H1 (cell line): ENCODE measurements around the gene FGF14. TPM values are rescaled to one million over a fixed set of nuclear protein-coding genes. Genes with fewer than 3 reads are reported as not detected.

Experiments
- CTCF ChIA-PET: fragments of 300-600 bp; sonication (Branson Sonifier 250); formaldehyde crosslinking; loops from one replicate; lab custom pipeline; 2021; ENCODE audit not compliant: partially characterized antibody; lab: Charles Lee
- POLR2A ChIA-PET: fragments of 300-600 bp; sonication (Branson Sonifier 250); formaldehyde crosslinking; loops from one replicate; lab custom pipeline; 2021; ENCODE audit warnings: inconsistent platforms; ENCODE audit not compliant: partially characterized antibody; lab: Charles Lee
- DNase-seq, 2 experiments: peaks; one replicate each; pipeline versions ENCODE4 v3.0.0 to v3.0.0-alpha.2; 2010 to 2022; ENCODE audit warnings: low spot score in 2 of 2, low read depth in 1 of 2, mixed read lengths in 1 of 2
- FAIRE-seq: peaks from 2 replicates; lab custom pipeline; 2011; peaks lifted over from hg19 to GRCh38; lab: Jason Lieb, UNC
- H2AFZ ChIP-seq: 2 replicates; pipeline ENCODE4 v1.8.1; 2012; ENCODE audit warnings: low read length, inconsistent platforms
- H2AK5ac ChIP-seq: 2 replicates; pipeline ENCODE4 v1.6.1; 2013; ENCODE audit warnings: low read depth, low read length
- H2BK120ac ChIP-seq: replicated peaks from 2 replicates; pipeline ENCODE3; 2013; ENCODE audit warnings: low read depth, low read length, inconsistent platforms
- H2BK12ac ChIP-seq: 2 replicates; pipeline ENCODE4 v1.6.1; 2013; ENCODE audit warnings: low read depth, low read length
- H2BK15ac ChIP-seq: 2 replicates; pipeline ENCODE4 v1.6.1; 2013; ENCODE audit warnings: low read length
- H2BK20ac ChIP-seq: 2 replicates; pipeline ENCODE4 v1.6.1; 2013; ENCODE audit warnings: low read length
- H2BK5ac ChIP-seq: 2 replicates; pipeline ENCODE4 v1.6.1; 2013; ENCODE audit warnings: low read depth, low read length
- H3K14ac ChIP-seq: 2 replicates; pipeline ENCODE4 v1.6.1; 2013; ENCODE audit warnings: inconsistent platforms; ENCODE audit not compliant: insufficient read length
- H3K18ac ChIP-seq: 2 replicates; pipeline ENCODE4 v1.6.1; 2013; ENCODE audit warnings: low read length; ENCODE audit errors: extremely low read depth
- H3K23ac ChIP-seq: 2 replicates; pipeline ENCODE4 v1.6.1; 2013; ENCODE audit warnings: inconsistent platforms; ENCODE audit not compliant: insufficient read length
- H3K23me2 ChIP-seq: 2 replicates; pipeline ENCODE4 v1.6.1; 2013; ENCODE audit warnings: low read depth, low read length
- H3K27ac ChIP-seq: 2 replicates; pipeline ENCODE4 v1.6.1; 2011; ENCODE audit warnings: low read depth, low read length, inconsistent platforms
- H3K27me3 ChIP-seq, 4 experiments: replicated peaks in 1 of 4; 1 replicate in 1 of 4; 2 replicates in 3 of 4; pipeline versions ENCODE4 v1.6.1 to v1.8.1; 2011 to 2013; ENCODE audit warnings: low read length in 3 of 4, mild to moderate bottlenecking in 3 of 4, inconsistent platforms in 2 of 4, mixed read lengths in 2 of 4, moderate library complexity in 1 of 4; ENCODE audit not compliant: control insufficient read depth in 3 of 4, insufficient read depth in 3 of 4; ENCODE audit errors: extremely low read depth in 1 of 4
- H3K36me3 ChIP-seq, 4 experiments: 2 replicates each; pipeline versions ENCODE4 v1.6.1 to v1.8.1; 2011 to 2013; ENCODE audit warnings: mild to moderate bottlenecking in 4 of 4, low read length in 3 of 4, moderate library complexity in 2 of 4, control low read depth in 1 of 4, inconsistent platforms in 1 of 4; ENCODE audit not compliant: insufficient read depth in 4 of 4, control insufficient read depth in 2 of 4
- H3K4ac ChIP-seq: replicated peaks from 2 replicates; pipeline ENCODE3; 2013; ENCODE audit warnings: low read length, low read depth, mixed read lengths, inconsistent platforms; ENCODE audit not compliant: insufficient read length
- H3K4me1 ChIP-seq, 4 experiments: replicated peaks in 1 of 4; 1 replicate in 1 of 4; 2 replicates in 3 of 4; pipeline versions ENCODE4 v1.6.1 to v1.8.1; 2011 to 2013; ENCODE audit warnings: low read length in 3 of 4, inconsistent platforms in 2 of 4, mixed read lengths in 1 of 4; ENCODE audit not compliant: insufficient read depth in 4 of 4, control insufficient read depth in 3 of 4
- H3K4me2 ChIP-seq, 2 experiments: 2 replicates each; pipeline versions ENCODE4 v1.6.1 to v1.8.1; 2011 to 2013; ENCODE audit warnings: low read depth in 2 of 2, low read length in 2 of 2, control low read depth in 1 of 2, inconsistent platforms in 1 of 2, mild to moderate bottlenecking in 1 of 2; ENCODE audit not compliant: insufficient read depth in 1 of 2
- H3K4me3 ChIP-seq, 4 experiments: fragments of 200-600, 300-600 bp in 1 of 4; sonication (generic), shearing (Covaris generic), sonication (Bioruptor Twin) in 1 of 4; 2 replicates each; pipeline versions ENCODE4 v1.5.1 to v1.8.1; 2011 to 2016; ENCODE audit warnings: low read length in 4 of 4, low read depth in 3 of 4, control low read depth in 2 of 4, inconsistent platforms in 2 of 4, mild to moderate bottlenecking in 2 of 4, mixed read lengths in 1 of 4, moderate library complexity in 1 of 4; ENCODE audit not compliant: insufficient read depth in 2 of 4; ENCODE audit errors: extremely low read depth in 1 of 4
- H3K56ac ChIP-seq: replicated peaks from 2 replicates; pipeline ENCODE3; 2013; ENCODE audit warnings: low read depth, mild to moderate bottlenecking, mixed read lengths, low read length, inconsistent platforms; ENCODE audit not compliant: insufficient read length
- H3K79me1 ChIP-seq: 2 replicates; pipeline ENCODE4 v1.6.1; 2013; ENCODE audit warnings: low read depth, low read length, control low read depth
- H3K79me2 ChIP-seq, 2 experiments: 2 replicates each; pipeline versions ENCODE4 v1.6.1 to v1.8.1; 2012 to 2013; ENCODE audit warnings: low read length in 2 of 2, mild to moderate bottlenecking in 2 of 2, inconsistent platforms in 1 of 2; ENCODE audit not compliant: insufficient read depth in 2 of 2, control insufficient read depth in 1 of 2
- H3K9ac ChIP-seq, 4 experiments: replicated peaks in 1 of 4; 1 replicate in 1 of 4; 2 replicates in 3 of 4; pipeline versions ENCODE4 v1.6.1 to v1.8.1; 2011 to 2013; ENCODE audit warnings: low read depth in 3 of 4, low read length in 3 of 4, control low read depth in 2 of 4, mild to moderate bottlenecking in 2 of 4, moderate library complexity in 2 of 4, inconsistent platforms in 1 of 4; ENCODE audit errors: extremely low read depth in 1 of 4
- H3K9me3 ChIP-seq, 2 experiments: 2 replicates each; pipeline versions ENCODE4 v1.6.1 to v1.8.1; 2012 to 2013; ENCODE audit warnings: mild to moderate bottlenecking in 2 of 2, moderate library complexity in 2 of 2, control low read depth in 1 of 2, inconsistent platforms in 1 of 2, low read depth in 1 of 2, low read length in 1 of 2, mixed read lengths in 1 of 2; ENCODE audit not compliant: insufficient read depth in 2 of 2
- H4K20me1 ChIP-seq, 2 experiments: replicated peaks in 1 of 2; 2 replicates each; pipeline versions ENCODE3 to v1.8.1; 2011 to 2013; ENCODE audit warnings: inconsistent platforms in 2 of 2, low read length in 2 of 2, mild to moderate bottlenecking in 1 of 2; ENCODE audit not compliant: insufficient read depth in 2 of 2, control insufficient read depth in 1 of 2
- H4K5ac ChIP-seq: 2 replicates; pipeline ENCODE4 v1.6.1; 2013; ENCODE audit warnings: low read length, low read depth, mixed read lengths, inconsistent platforms; ENCODE audit not compliant: insufficient read length
- H4K8ac ChIP-seq: 2 replicates; pipeline ENCODE4 v1.8.0; 2013; ENCODE audit warnings: mild to moderate bottlenecking, moderate library complexity, low read length, inconsistent platforms; ENCODE audit not compliant: insufficient read depth; ENCODE audit errors: extremely low read depth
- H4K91ac ChIP-seq: replicated peaks from 2 replicates; pipeline ENCODE3; 2013; ENCODE audit warnings: low read length, mixed read lengths, inconsistent platforms; ENCODE audit not compliant: insufficient read length
- ASH2L ChIP-seq: fragments of 200-600, 300-600 bp; sonication (generic); IDR thresholded peaks from one replicate; pipeline ENCODE4 v1.7.1; 2017; ENCODE audit warnings: low read length
- CHD1 ChIP-seq: IDR thresholded peaks from 2 replicates; pipeline ENCODE4 v1.6.1; 2012; ENCODE audit warnings: low read depth, low read length, improper control_type of control experiment
- CTBP2 ChIP-seq: IDR thresholded peaks from 2 replicates; pipeline ENCODE4 v1.7.0; 2011; ENCODE audit warnings: borderline replicate concordance, mild to moderate bottlenecking, moderate library complexity, mixed read lengths, low read length; ENCODE audit not compliant: insufficient read depth, insufficient read length
- JUND ChIP-seq: IDR thresholded peaks from 2 replicates; pipeline ENCODE4 v1.6.1; 2011; ENCODE audit warnings: mild to moderate bottlenecking, improper control_type of control experiment, low read length
- PHF8 ChIP-seq: fragments of 200-600 bp; sonication (generic); conservative IDR thresholded peaks from 2 replicates; pipeline ENCODE4 v1.7.1; 2012; ENCODE audit warnings: low read depth, mild to moderate bottlenecking, inconsistent platforms, low read length, moderate library complexity
- POLR2A ChIP-seq, 2 experiments: IDR thresholded peaks; 1 replicate in 1 of 2; 2 replicates in 1 of 2; pipeline ENCODE4 v1.6.1; 2011; ENCODE audit warnings: low read depth in 2 of 2, low read length in 2 of 2, mild to moderate bottlenecking in 2 of 2; ENCODE audit errors: control extremely low read depth in 1 of 2
- SP2 ChIP-seq: IDR thresholded peaks from 2 replicates; pipeline ENCODE4 v1.6.1; 2012; ENCODE audit warnings: mild to moderate bottlenecking, low read length, inconsistent platforms
- TCF12 ChIP-seq: IDR thresholded peaks from 2 replicates; pipeline ENCODE4 v1.6.1; 2011; ENCODE audit warnings: low read depth, mild to moderate bottlenecking, low read length
- ZNF274 ChIP-seq: IDR thresholded peaks from 2 replicates; pipeline ENCODE4 v1.7.0; 2012; ENCODE audit warnings: low read length, borderline replicate concordance; ENCODE audit errors: extremely low read depth
- WGBS, 2 experiments: shearing (Covaris generic) in 1 of 2; methylation state at CpG; one replicate each; pipeline versions ENCODE4 v1.1.6 to v1.1.7; 2013 to 2015; ENCODE audit warnings: low lambda C conversion rate in 2 of 2, mixed read lengths in 2 of 2, inconsistent platforms in 1 of 2, low coverage in 1 of 2, missing lambda C conversion rate in 1 of 2; ENCODE audit not compliant: insufficient replicate concordance in 2 of 2, insufficient coverage in 1 of 2, insufficient read length in 1 of 2; ENCODE audit errors: extremely low coverage in 1 of 2, missing lambda C conversion rate in 1 of 2; 5-methylcytosine and 5-hydroxymethylcytosine counted together
- polyA plus RNA-seq, 7 experiments: library from polyadenylated mRNA; depleted of rRNA in 3 of 7; stranded (reverse) in 5 of 7; unstranded in 2 of 7; fragments of >200 nt in 5 of 7; fragments of 200-250 nt in 2 of 7; gene quantifications; 1 replicate in 5 of 7; 2 replicates in 1 of 7; 4 replicates in 1 of 7; pipeline versions ENCODE4 v1.2.1 to v1.2.3, GENCODE V29; 2011 to 2013; ENCODE audit warnings: missing spikeins in 2 of 7, mixed read lengths in 2 of 7
- total RNA-seq: library from RNA; stranded (reverse); fragmentation: NEBNext Ultra II Directional; extraction: Animal tissue kit (Norgen Biotek cat#: 25700); gene quantifications from 2 replicates; pipeline ENCODE4 v1.2.1, GENCODE V29; 2021
- TF ChIP-seq, protein P1 (sequence below): IDR thresholded peaks from 2 replicates; pipeline ENCODE4 v1.6.1; 2011; ENCODE audit warnings: low read length, improper control_type of control experiment

Gene FGF14
- total and polyA plus RNA-seq, 2 of the 8 experiments (the other 6 are each of a cell fraction or from before 2014, with no cell fraction given), result 0.05 to 0.58 TPM

DNA sequence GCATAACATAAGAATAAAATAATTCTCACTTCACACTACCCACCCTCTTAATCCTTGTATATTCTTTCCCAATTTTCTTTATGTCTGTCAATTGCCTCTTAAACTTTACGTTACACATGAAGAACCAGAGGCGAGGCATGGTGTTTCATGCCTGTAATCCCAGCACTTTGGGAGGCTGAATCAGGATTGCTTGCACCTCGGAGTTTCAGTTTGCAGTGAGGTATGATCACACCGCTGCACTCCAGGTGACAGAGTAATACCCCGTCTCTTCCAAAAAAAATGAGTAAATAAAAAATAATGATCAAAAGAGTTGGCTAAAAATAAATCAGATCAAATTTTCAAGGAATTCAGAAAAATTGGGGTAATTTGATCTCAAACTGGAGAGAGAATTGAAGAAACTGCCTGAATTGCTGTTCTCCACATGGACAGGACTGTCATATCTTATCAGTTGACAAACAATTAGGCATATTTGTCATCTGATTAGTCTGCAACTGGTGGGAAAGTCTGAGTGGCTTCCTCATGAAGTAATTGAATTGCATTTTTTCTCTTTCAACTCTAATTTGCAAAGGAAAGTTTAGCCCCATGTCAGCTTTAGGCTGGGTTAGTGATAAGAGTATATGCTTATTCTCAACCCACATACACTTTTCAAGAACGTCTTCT lies 646.5 kb downstream of the FGF14 start:
- H2BK12ac ChIP-seq, result no peak overlapping the region
- no peaks in the 10 kb centered on the region for H3K23me2 ChIP-seq
- no peak overlapping the region for H3K9ac ChIP-seq
- FAIRE-seq (no peak), DNase-seq (no peak)
- no peaks in the 10 kb centered on the region for H3K79me2 ChIP-seq
- H3K9me3 ChIP-seq, result no peaks in the 10 kb centered on the region
- no peaks in the 10 kb centered on the region for H3K27me3 ChIP-seq
- no peak overlapping the region for H3K4me3 ChIP-seq
- CTCF ChIA-PET, result interaction anchor here (1.1 kb wide), 1 partner anchor 40 kb away, joined by 3 read pairs; no protein-coding TSS in a partner anchor
- H2AK5ac ChIP-seq, result no peak overlapping the region
- H3K23ac ChIP-seq, result no peak overlapping the region
- POLR2A ChIA-PET, result no interaction called here
- H2AFZ ChIP-seq, result no peak overlapping the region
- H3K4me1 ChIP-seq, result peaks cover 0 to 8% (median 6%) of the 10 kb centered on the region in 4 experiments; a peak in 4 of 7 replicates
- no peak overlapping the region for H4K91ac ChIP-seq
- no peak overlapping the region for H3K27ac ChIP-seq
- no peak overlapping the region for H2BK120ac ChIP-seq
- no peak overlapping the region for H3K18ac ChIP-seq
- no peak overlapping the region for H4K8ac ChIP-seq
- H2BK20ac ChIP-seq, result no peak overlapping the region
- TF ChIP-seq CHD1 (no peak), PHF8 (no peak), JUND (no peak), SP2 (no peak), ASH2L (no peak), POLR2A (IDR thresholded peaks at IDR 0.05; ENCODE audit: control extremely low read depth in 1 of 2, low read depth in 2 of 2, low read length in 2 of 2) (no peak), TCF12 (no peak), ZNF274 (no peak), CTBP2 (no peak)
- TF ChIP-seq, protein P1, sequence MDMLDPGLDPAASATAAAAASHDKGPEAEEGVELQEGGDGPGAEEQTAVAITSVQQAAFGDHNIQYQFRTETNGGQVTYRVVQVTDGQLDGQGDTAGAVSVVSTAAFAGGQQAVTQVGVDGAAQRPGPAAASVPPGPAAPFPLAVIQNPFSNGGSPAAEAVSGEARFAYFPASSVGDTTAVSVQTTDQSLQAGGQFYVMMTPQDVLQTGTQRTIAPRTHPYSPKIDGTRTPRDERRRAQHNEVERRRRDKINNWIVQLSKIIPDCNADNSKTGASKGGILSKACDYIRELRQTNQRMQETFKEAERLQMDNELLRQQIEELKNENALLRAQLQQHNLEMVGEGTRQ, result no peak
- 87% methylated on average over 6 of the region's 6 CpGs; no CpG with 5 or more reads in 1 of the 2 experiments for WGBS, 2 experiments
- no peak overlapping the region for H2BK15ac ChIP-seq
- H4K5ac ChIP-seq, result no peak overlapping the region
- H4K20me1 ChIP-seq, result no peaks in the 10 kb centered on the region
- no peak overlapping the region for H3K56ac ChIP-seq
- H3K36me3 ChIP-seq, result no peaks in the 10 kb centered on the region
- no peak overlapping the region for H2BK5ac ChIP-seq
- H3K79me1 ChIP-seq, result no peaks in the 10 kb centered on the region
- no peak overlapping the region for H3K4ac ChIP-seq
- no peak overlapping the region for H3K4me2 ChIP-seq
- H3K14ac ChIP-seq, result no peak overlapping the region
